Ovary (tissue), 9 donors: ENCODE results near the gene CLDN18. TPM values are rescaled to one million over a fixed set of nuclear protein-coding genes. Genes with fewer than 3 reads are reported as not detected.

Source experiments
- DNase-seq, 5 donors: peaks; one replicate each; pipeline ENCODE4 v3.0.0-alpha.2; 2019 to 2020
- H3K27ac ChIP-seq, 2 donors: fragments of 200-600 bp; one replicate each; pipeline versions ENCODE4 v1.5.1 to v1.8.0; 2019 to 2022
- H3K27me3 ChIP-seq: fragments of 200-600 bp; one replicate; pipeline ENCODE4 v1.8.0; 2022
- H3K36me3 ChIP-seq: fragments of 200-600 bp; sonication (generic); one replicate; pipeline ENCODE4 v1.5.1; 2019
- H3K4me1 ChIP-seq: one replicate; pipeline ENCODE4 v1.8.1; 2013; ENCODE audit warnings: mild to moderate bottlenecking, moderate library complexity; ENCODE audit not compliant: insufficient read depth
- H3K4me3 ChIP-seq: fragments of 200-600 bp; sonication (generic); one replicate; pipeline ENCODE4 v1.5.1; 2017
- H3K9me3 ChIP-seq, 2 donors: fragments of 200-600 bp in 1 of 2; sonication (generic) in 1 of 2; one replicate each; pipeline versions ENCODE4 v1.5.1 to v1.8.1; 2013 to 2019; ENCODE audit warnings: mild to moderate bottlenecking in 1 of 2, moderate library complexity in 1 of 2
- EP300 ChIP-seq: sonication (generic); formaldehyde crosslinking; IDR thresholded peaks from one replicate; pipeline ENCODE4 v1.6.1; 2017; ENCODE audit warnings: antibody characterized with exemption
- POLR2A ChIP-seq: fragments of 450-650 bp; IDR thresholded peaks from one replicate; pipeline ENCODE4 v1.6.1; 2017; ENCODE audit warnings: antibody characterized with exemption, mild to moderate bottlenecking, moderate library complexity
- WGBS, 3 donors: extraction: QIAGEN DNeasy Blood & Tissue Kit in 1 of 3; methylation state at CpG; one replicate each; pipeline versions ENCODE4 v1.1.5 to v1.1.7; 2013 to 2017; 5-methylcytosine and 5-hydroxymethylcytosine counted together
- intact Hi-C, 4 donors: fragments of 100-400 bp; cut with DNase I; formaldehyde crosslinking; loops; one replicate each; pipeline versions ENCODE4 v1.11.0 to v1.15.1; 2022 to 2023
- polyA plus RNA-seq, 2 donors: library from polyadenylated mRNA; stranded (reverse); fragments of 200-250 nt in 1 of 2; fragments of 350-450 nt in 1 of 2; fragmentation: Illumina TruSeq in 1 of 2; extraction: RNeasy Lipid Tissue Mini Kit (QIAGEN cat#74804) in 1 of 2; gene quantifications; one replicate each; pipeline ENCODE4 v1.2.3, GENCODE V29; 2013 to 2014
- total RNA-seq, 7 donors: library from RNA; depleted of rRNA in 2 of 7; stranded (reverse); fragments of >200 nt in 2 of 7; fragmentation: NEBNext Ultra II Directional in 3 of 7; extraction: Animal tissue kit (Norgen Biotek cat#: 25700) in 3 of 7; gene quantifications; one replicate each; pipeline versions ENCODE4 v1.1.0 to v1.2.4, GENCODE V29; 2016 to 2023
- TF ChIP-seq, protein P1 (sequence below), 3 donors: fragments of 450-650 bp in 2 of 3; fragments of 200-600 bp in 1 of 3; IDR thresholded peaks; one replicate each; pipeline versions ENCODE4 v1.5.1 to v1.8.0; 2016 to 2022; ENCODE audit warnings: antibody characterized with exemption in 3 of 3, mild to moderate bottlenecking in 1 of 3
- donor health status: DM: no; HTN: no; CAD: no; lungs with moderate emphysema.
- donor health status: DM: no; HTN: no; CAD: no.
- donor health status: Bipolar disorder and iron deficiency.
- donor health status: DM: yes; HTN: yes; CAD: no.
- donor health status: DM: no; HTN: no; CAD: no.
- donor health status: DM: yes; HTN: yes; CAD: no.

CLDN18 gene
- total and polyA plus RNA-seq, 9 donors = 0.08 to 0.31 (median 0.11) TPM; not detected in 6

DNA sequence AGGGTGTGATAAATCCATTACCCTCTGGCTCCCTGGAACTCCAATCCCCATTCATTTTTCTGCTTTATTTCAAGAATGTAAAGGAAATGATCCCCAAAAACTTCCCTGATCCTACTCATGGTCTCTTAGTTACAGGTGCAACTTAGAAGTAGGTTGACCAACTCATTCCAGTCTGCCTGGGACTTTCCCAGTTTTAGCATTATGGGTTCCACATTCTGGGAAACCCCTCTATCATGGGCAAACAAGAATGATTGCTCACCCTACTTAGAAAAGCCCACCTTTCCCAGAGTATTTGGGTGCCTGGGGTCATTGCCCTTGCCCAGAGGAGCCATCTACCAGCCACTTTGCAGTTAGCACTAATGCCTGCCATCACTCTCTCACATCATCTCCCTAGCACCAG lies 15.6 kb downstream of the CLDN18 start:
- Histone ChIP-seq H3K27ac (no peak overlapping the region), H3K4me1 (peaks cover 2% of the 10 kb centered on the region), H3K4me3 (no peak overlapping the region), H3K9me3 (no peaks in the 10 kb centered on the region), H3K27me3 (no peaks in the 10 kb centered on the region), H3K36me3 (no peaks in the 10 kb centered on the region)
- TF ChIP-seq EP300 (no peak), POLR2A (no peak)
- TF ChIP-seq, protein P1, sequence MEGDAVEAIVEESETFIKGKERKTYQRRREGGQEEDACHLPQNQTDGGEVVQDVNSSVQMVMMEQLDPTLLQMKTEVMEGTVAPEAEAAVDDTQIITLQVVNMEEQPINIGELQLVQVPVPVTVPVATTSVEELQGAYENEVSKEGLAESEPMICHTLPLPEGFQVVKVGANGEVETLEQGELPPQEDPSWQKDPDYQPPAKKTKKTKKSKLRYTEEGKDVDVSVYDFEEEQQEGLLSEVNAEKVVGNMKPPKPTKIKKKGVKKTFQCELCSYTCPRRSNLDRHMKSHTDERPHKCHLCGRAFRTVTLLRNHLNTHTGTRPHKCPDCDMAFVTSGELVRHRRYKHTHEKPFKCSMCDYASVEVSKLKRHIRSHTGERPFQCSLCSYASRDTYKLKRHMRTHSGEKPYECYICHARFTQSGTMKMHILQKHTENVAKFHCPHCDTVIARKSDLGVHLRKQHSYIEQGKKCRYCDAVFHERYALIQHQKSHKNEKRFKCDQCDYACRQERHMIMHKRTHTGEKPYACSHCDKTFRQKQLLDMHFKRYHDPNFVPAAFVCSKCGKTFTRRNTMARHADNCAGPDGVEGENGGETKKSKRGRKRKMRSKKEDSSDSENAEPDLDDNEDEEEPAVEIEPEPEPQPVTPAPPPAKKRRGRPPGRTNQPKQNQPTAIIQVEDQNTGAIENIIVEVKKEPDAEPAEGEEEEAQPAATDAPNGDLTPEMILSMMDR (IDR thresholded peaks at IDR 0.05) = no peak
- no peak for DNase-seq
- intact Hi-C loops = no loop called here

DNA sequence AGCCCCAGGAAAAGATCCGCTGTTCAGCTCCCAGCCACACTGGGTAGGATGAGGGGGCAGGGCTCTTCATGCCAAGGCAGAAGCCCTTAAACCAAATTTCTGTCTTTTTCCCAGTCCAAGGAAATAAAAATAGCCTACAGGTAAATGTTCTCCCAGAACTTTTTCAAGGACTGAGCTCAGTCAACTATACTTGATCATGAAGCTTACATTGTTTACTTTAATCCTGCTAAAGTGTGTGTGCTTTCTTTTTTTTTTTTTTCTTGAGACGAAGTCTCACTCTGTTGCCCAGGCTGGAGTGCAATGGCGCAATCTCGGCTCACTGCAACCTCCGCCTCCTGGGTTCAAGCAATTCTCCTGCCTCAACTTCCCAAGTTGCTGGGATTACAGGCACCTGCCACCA lies 17.9 kb downstream of the CLDN18 start:
- DNase-seq = no peak
- Histone ChIP-seq H3K27ac (no peak overlapping the region), H3K9me3 (no peaks in the 10 kb centered on the region), H3K36me3 (no peaks in the 10 kb centered on the region), H3K27me3 (no peaks in the 10 kb centered on the region), H3K4me3 (no peak overlapping the region), H3K4me1 (peaks cover 4% of the 10 kb centered on the region)
- intact Hi-C loops = no loop called here
- 93 to 99% (median 97%) methylated on average over 5 of the region's 5 CpGs for WGBS, 3 donors
- TF ChIP-seq, protein P1 (IDR thresholded peaks at IDR 0.05) = no peak
- TF ChIP-seq POLR2A (no peak), EP300 (no peak)

DNA sequence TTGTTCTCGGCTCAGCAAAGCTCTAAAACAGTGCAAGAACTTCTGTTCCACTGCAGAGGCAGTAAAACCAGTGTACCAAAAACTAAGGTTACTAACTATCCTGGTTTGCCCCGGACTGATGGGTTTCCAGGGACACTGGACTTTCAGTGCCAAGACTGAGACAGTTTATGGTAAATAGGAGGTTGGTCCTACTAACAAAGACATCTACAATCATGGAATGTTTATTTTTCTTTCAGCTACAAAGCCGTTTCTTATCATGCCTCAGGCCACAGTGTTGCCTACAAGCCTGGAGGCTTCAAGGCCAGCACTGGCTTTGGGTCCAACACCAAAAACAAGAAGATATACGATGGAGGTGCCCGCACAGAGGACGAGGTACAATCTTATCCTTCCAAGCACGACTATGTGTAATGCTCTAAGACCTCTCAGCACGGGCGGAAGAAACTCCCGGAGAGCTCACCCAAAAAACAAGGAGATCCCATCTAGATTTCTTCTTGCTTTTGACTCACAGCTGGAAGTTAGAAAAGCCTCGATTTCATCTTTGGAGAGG lies 20.8 kb downstream of the CLDN18 start:
- TF ChIP-seq, protein P1 (IDR thresholded peaks at IDR 0.05) = no peak
- Histone ChIP-seq H3K27ac (no peak overlapping the region), H3K9me3 (no peaks in the 10 kb centered on the region), H3K4me3 (no peak overlapping the region), H3K27me3 (no peaks in the 10 kb centered on the region), H3K4me1 (peaks cover 4% of the 10 kb centered on the region), H3K36me3 (no peaks in the 10 kb centered on the region)
- 38 to 65% (median 56%) methylated on average over 11 of the region's 11 CpGs for WGBS, 3 donors
- DNase-seq = no peak
- intact Hi-C loops = no loop called here

DNA sequence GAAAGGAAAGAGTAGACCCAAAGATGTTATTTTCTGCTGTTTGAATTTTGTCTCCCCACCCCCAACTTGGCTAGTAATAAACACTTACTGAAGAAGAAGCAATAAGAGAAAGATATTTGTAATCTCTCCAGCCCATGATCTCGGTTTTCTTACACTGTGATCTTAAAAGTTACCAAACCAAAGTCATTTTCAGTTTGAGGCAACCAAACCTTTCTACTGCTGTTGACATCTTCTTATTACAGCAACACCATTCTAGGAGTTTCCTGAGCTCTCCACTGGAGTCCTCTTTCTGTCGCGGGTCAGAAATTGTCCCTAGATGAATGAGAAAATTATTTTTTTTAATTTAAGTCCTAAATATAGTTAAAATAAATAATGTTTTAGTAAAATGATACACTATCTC lies 21.6 kb downstream of the CLDN18 start:
- Histone ChIP-seq H3K9me3 (no peaks in the 10 kb centered on the region), H3K27ac (no peak overlapping the region), H3K27me3 (no peaks in the 10 kb centered on the region), H3K36me3 (no peaks in the 10 kb centered on the region), H3K4me1 (peaks cover 4% of the 10 kb centered on the region), H3K4me3 (no peak overlapping the region)
- TF ChIP-seq, protein P1 (IDR thresholded peaks at IDR 0.05) = no peak
- TF ChIP-seq EP300 (no peak), POLR2A (no peak)
- intact Hi-C loops = no loop called here
- 88 to 93% (median 92%) methylated on average over 3 of the region's 3 CpGs for WGBS, 3 donors
- DNase-seq = no peak
